HepG2 (cell line): ENCODE data around the gene EPDR1. TPM values are rescaled to one million over a fixed set of nuclear protein-coding genes. Genes with fewer than 3 reads are reported as not detected.

ENCODE experiments used
- ADNP ChIP-seq: sonication (generic); formaldehyde crosslinking; IDR thresholded peaks from 2 replicates; pipeline ENCODE4 v1.4.0; 2020; ENCODE audit warnings: missing genetic modification reagents
- BORCS8-MEF2B ChIP-seq: sonication (generic); formaldehyde crosslinking; IDR thresholded peaks from 2 replicates; pipeline ENCODE4 v1.8.0; 2022; ENCODE audit warnings: mild to moderate bottlenecking, missing genetic modification reagents
- CHD2 ChIP-seq: IDR thresholded peaks from 2 replicates; pipeline ENCODE4 v1.6.1; 2011; ENCODE audit warnings: low read depth, low read length, improper control_type of control experiment
- FOSL1 ChIP-seq: sonication (generic); formaldehyde crosslinking; IDR thresholded peaks from 2 replicates; pipeline ENCODE4 v1.9.0; 2021; ENCODE audit warnings: missing genetic modification reagents, borderline replicate concordance
- GPBP1L1 ChIP-seq: sonication (generic); formaldehyde crosslinking; IDR thresholded peaks from 2 replicates; pipeline ENCODE4 v1.5.0; 2020; ENCODE audit warnings: mild to moderate bottlenecking, missing genetic modification reagents
- HMG20A ChIP-seq: IDR thresholded peaks from 2 replicates; pipeline ENCODE4 v1.6.1; 2016; ENCODE audit warnings: borderline replicate concordance
- KLF12 ChIP-seq: sonication (generic); formaldehyde crosslinking; IDR thresholded peaks from 2 replicates; pipeline ENCODE4 v1.4.0; 2020; ENCODE audit warnings: missing genetic modification reagents, borderline replicate concordance
- KLF9 ChIP-seq: IDR thresholded peaks from 2 replicates; pipeline ENCODE4 v1.6.1; 2016; ENCODE audit warnings: low read depth
- MIXL1 ChIP-seq: IDR thresholded peaks from 2 replicates; pipeline ENCODE4 v1.6.1; 2016
- PBX2 ChIP-seq: IDR thresholded peaks from 2 replicates; pipeline ENCODE4 v1.6.1; 2016; ENCODE audit warnings: control low read depth
- POGK ChIP-seq: sonication (generic); formaldehyde crosslinking; conservative IDR thresholded peaks from 2 replicates; pipeline ENCODE4 v1.8.0; 2022; ENCODE audit warnings: mild to moderate bottlenecking, moderate library complexity, missing genetic modification reagents
- SMAD9 ChIP-seq: sonication (generic); formaldehyde crosslinking; IDR thresholded peaks from 2 replicates; pipeline ENCODE4 v1.5.1; 2020; ENCODE audit warnings: mild to moderate bottlenecking, missing genetic modification reagents
- THAP11 ChIP-seq: IDR thresholded peaks from 2 replicates; pipeline ENCODE4 v1.6.1; 2016; ENCODE audit warnings: missing biosample characterization, missing genetic modification reagents
- ZFY ChIP-seq: sonication (generic); formaldehyde crosslinking; IDR thresholded peaks from 2 replicates; pipeline ENCODE4 v1.4.0; 2020; ENCODE audit warnings: missing genetic modification reagents
- ZNF451 ChIP-seq: sonication (generic); formaldehyde crosslinking; IDR thresholded peaks from 2 replicates; pipeline ENCODE4 v1.5.0; 2020; ENCODE audit warnings: mild to moderate bottlenecking, missing genetic modification reagents
- ZNF558 ChIP-seq: sonication (generic); formaldehyde crosslinking; IDR thresholded peaks from 2 replicates; pipeline ENCODE4 v1.9.0; 2022; ENCODE audit warnings: mild to moderate bottlenecking, missing genetic modification reagents, borderline replicate concordance
- ZNF605 ChIP-seq: sonication (generic); formaldehyde crosslinking; IDR thresholded peaks from 2 replicates; pipeline ENCODE4 v1.8.0; 2022; ENCODE audit warnings: mild to moderate bottlenecking, missing genetic modification reagents
- ZNF746 ChIP-seq: sonication (generic); formaldehyde crosslinking; IDR thresholded peaks from 2 replicates; pipeline ENCODE4 v1.8.0; 2022; ENCODE audit warnings: mild to moderate bottlenecking, missing genetic modification reagents
- polyA plus RNA-seq, 8 experiments: library from polyadenylated mRNA; depleted of rRNA in 3 of 8; stranded (reverse) in 7 of 8; unstranded in 1 of 8; fragments of >200 nt; fragmentation: Illumina TruSeq in 4 of 8; extraction: Trizol in 4 of 8; gene quantifications; 2 replicates each; pipeline versions ENCODE4 v1.2.1 to v1.2.3, GENCODE V29; 2011 to 2016; ENCODE audit warnings: low read depth in 4 of 8, missing spikeins in 1 of 8, mixed read lengths in 1 of 8; ENCODE audit not compliant: insufficient read depth in 1 of 8
- total RNA-seq, 5 experiments: library from RNA; depleted of rRNA; stranded (reverse); fragments of >200 nt; fragmentation: Illumina TruSeq; extraction: Trizol; gene quantifications; 2 replicates each; pipeline ENCODE4 v1.2.3, GENCODE V29; 2016; ENCODE audit warnings: low read depth in 1 of 5
- TF ChIP-seq, protein P1 (sequence below): sonication (generic); formaldehyde crosslinking; IDR thresholded peaks from 2 replicates; pipeline ENCODE4 v1.8.1; 2023; ENCODE audit warnings: mild to moderate bottlenecking, moderate library complexity, missing genetic modification reagents
- TF ChIP-seq, protein P2 (sequence below): sonication (generic); formaldehyde crosslinking; IDR thresholded peaks from 2 replicates; pipeline ENCODE4 v1.4.0; 2020; ENCODE audit warnings: missing genetic modification reagents, mild to moderate bottlenecking, borderline replicate concordance
- TF ChIP-seq, protein P3 (sequence below): sonication (generic); formaldehyde crosslinking; IDR thresholded peaks from 2 replicates; pipeline ENCODE4 v1.8.0; 2022; ENCODE audit warnings: missing genetic modification reagents, mild to moderate bottlenecking, borderline replicate concordance

EPDR1 gene
- total and polyA plus RNA-seq, 2 of the 13 experiments (the other 11 are each of a cell fraction or from before 2014, with no cell fraction given), result 38.3 to 50.2 TPM

DNA sequence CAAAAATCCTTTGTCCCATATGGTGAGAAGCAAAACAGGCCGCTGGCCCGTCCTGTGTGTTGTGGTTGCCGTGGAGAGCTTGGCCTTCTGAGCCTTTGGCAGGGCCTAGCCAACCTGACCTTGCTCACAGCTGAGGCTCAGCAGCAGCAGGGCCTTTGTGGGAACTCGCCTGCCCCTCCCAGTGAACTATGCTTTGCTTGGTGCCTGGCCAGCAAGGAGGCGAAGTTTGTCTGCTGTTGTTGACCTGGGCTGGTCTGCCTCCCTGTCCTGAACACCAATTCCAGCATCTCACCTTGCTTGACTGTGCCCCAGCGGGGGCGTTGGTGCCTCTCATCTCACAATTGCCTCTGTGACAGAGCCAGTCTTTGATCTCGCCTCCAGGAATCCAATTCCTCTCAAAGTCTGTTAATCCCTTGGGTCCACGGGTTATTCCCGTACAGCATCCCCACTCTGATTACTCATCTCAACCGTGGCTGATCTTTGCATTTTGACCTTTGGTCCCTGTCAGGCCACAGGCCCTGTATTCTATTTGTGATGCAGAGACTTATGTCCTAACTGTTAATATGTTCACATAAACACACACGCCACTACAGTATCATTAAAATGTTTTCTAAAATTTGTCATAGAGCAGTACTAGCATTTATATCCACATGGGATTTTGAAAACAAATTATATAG lies 22.6 kb downstream of the EPDR1 start (continued):
- TF ChIP-seq THAP11 (CRISPR knock-in tag) (peak; percentile 80), CHD2 (0 out of 2 replicates have a peak, but pooled peaks have one; percentile 39), MIXL1 (CRISPR knock-in tag) (peak; percentile 95), POGK (CRISPR knock-in tag) (peak; percentile 83), ADNP (CRISPR knock-in tag) (no peak), FOSL1 (CRISPR knock-in tag) (peak; percentile 91; the same call in 1 of the 2 replicates), ZNF605 (CRISPR knock-in tag) (peak; percentile 91), HMG20A (CRISPR knock-in tag) (peak; percentile 94), KLF12 (0 out of 2 replicates have a peak, but pooled peaks have one; percentile 42), BORCS8-MEF2B (CRISPR knock-in tag) (peak; percentile 90), PBX2 (CRISPR knock-in tag) (peak; percentile 48), ZNF746 (CRISPR knock-in tag) (peak; percentile 70; the same call in 1 of the 2 replicates), KLF9 (CRISPR knock-in tag) (peak; percentile 59; the same call in 1 of the 2 replicates), ZFY (CRISPR knock-in tag) (peak; percentile 95), GPBP1L1 (CRISPR knock-in tag) (no peak), ZNF451 (peak; percentile 77; the same call in 1 of the 2 replicates), SMAD9 (CRISPR knock-in tag) (no peak), ZNF558 (CRISPR knock-in tag) (0 out of 2 replicates have a peak, but pooled peaks have one; percentile 65)
- TF ChIP-seq, protein P1, sequence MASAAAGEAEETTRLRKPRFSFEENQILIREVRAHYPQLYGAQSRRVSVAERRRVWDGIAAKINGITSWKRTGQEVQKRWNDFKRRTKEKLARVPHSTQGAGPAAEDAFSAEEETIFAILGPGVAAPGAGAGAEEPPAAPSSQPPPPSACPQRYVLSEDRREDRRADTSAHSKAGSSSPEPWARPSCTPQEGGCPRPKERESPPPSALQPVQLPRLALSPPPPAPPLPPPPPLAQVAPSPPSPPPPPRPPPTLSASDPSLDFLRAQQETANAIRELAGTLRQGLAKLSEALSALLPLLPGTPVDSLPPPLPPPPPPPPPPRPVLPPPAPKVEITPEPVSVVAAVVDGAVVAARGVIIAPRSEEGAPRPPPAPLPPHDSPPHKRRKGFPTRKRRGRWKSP, result peak; percentile 84
- TF ChIP-seq, protein P2, sequence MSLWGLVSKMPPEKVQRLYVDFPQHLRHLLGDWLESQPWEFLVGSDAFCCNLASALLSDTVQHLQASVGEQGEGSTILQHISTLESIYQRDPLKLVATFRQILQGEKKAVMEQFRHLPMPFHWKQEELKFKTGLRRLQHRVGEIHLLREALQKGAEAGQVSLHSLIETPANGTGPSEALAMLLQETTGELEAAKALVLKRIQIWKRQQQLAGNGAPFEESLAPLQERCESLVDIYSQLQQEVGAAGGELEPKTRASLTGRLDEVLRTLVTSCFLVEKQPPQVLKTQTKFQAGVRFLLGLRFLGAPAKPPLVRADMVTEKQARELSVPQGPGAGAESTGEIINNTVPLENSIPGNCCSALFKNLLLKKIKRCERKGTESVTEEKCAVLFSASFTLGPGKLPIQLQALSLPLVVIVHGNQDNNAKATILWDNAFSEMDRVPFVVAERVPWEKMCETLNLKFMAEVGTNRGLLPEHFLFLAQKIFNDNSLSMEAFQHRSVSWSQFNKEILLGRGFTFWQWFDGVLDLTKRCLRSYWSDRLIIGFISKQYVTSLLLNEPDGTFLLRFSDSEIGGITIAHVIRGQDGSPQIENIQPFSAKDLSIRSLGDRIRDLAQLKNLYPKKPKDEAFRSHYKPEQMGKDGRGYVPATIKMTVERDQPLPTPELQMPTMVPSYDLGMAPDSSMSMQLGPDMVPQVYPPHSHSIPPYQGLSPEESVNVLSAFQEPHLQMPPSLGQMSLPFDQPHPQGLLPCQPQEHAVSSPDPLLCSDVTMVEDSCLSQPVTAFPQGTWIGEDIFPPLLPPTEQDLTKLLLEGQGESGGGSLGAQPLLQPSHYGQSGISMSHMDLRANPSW (CRISPR knock-in tag), result peak; percentile 89
- TF ChIP-seq, protein P3, sequence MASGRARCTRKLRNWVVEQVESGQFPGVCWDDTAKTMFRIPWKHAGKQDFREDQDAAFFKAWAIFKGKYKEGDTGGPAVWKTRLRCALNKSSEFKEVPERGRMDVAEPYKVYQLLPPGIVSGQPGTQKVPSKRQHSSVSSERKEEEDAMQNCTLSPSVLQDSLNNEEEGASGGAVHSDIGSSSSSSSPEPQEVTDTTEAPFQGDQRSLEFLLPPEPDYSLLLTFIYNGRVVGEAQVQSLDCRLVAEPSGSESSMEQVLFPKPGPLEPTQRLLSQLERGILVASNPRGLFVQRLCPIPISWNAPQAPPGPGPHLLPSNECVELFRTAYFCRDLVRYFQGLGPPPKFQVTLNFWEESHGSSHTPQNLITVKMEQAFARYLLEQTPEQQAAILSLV (CRISPR knock-in tag), result peak; percentile 96
